SK-N-MC (cell line): Measurements from ENCODE around the gene TUNAR.

Source experiments
- DNase-seq: peaks from one replicate; pipeline ENCODE4 v3.0.0-alpha.2; 2011; ENCODE audit warnings: low read depth, low spot score
- H3K27ac ChIP-seq: fragments of 200-600 bp; sonication (generic); 2 replicates; pipeline ENCODE4 v1.5.1; 2016; ENCODE audit warnings: mixed run types
- H3K36me3 ChIP-seq: fragments of 200-600 bp; sonication (generic); 2 replicates; pipeline ENCODE4 v1.6.1; 2017; ENCODE audit warnings: antibody characterized with exemption, low read length, mixed read lengths; ENCODE audit not compliant: insufficient read depth
- H3K4me3 ChIP-seq: fragments of 200-600 bp; sonication (generic); 2 replicates; pipeline ENCODE4 v1.5.1; 2016
- H3K9ac ChIP-seq: fragments of 200-600 bp; sonication (generic); 2 replicates; pipeline ENCODE4 v1.8.0; 2017; ENCODE audit warnings: mixed run types, mixed read lengths; ENCODE audit not compliant: insufficient read length
- H3K9me3 ChIP-seq: fragments of 200-600 bp; sonication (generic); 2 replicates; pipeline ENCODE4 v1.6.1; 2017; ENCODE audit warnings: low read depth, mild to moderate bottlenecking, antibody characterized with exemption, low read length, moderate library complexity, mixed read lengths
- EZH2 ChIP-seq: fragments of 200-600 bp; sonication (generic); IDR thresholded peaks from one replicate; pipeline ENCODE4 v1.6.1; 2017; ENCODE audit warnings: antibody characterized with exemption
- FOXP2 ChIP-seq: optimal IDR thresholded peaks from 2 replicates; pipeline ENCODE3; 2011; ENCODE audit warnings: mild to moderate bottlenecking, moderate library complexity; ENCODE audit not compliant: insufficient read depth; ENCODE audit errors: extremely low read length, control extremely low read depth
- POLR2AphosphoS5 ChIP-seq: IDR thresholded peaks from 2 replicates; pipeline ENCODE4 v1.6.1; 2012; ENCODE audit warnings: mild to moderate bottlenecking, low read depth, low read length, borderline replicate concordance

The TUNAR gene

GRCh38 chr14:95896498-95897135 is 20.0 kb downstream of the TUNAR start:
- no peak overlapping the region for H3K9ac ChIP-seq
- no peak overlapping the region for H3K4me3 ChIP-seq
- H3K36me3 ChIP-seq: no peaks in the 10 kb centered on the region
- TF ChIP-seq FOXP2 (no peak), EZH2 (peak; percentile 49)
- H3K27ac ChIP-seq: no peak overlapping the region
- no peak for DNase-seq
- H3K9me3 ChIP-seq: no peaks in the 10 kb centered on the region

- no peak overlapping the region for H3K4me3 ChIP-seq
- no peak for TF ChIP-seq FOXP2
These were observed 20.6 kb downstream of the TUNAR start for GRCh38 chr14:95897280-95897679.

GRCh38 chr14:95901054-95901453 is 24.4 kb downstream of the TUNAR start:
- no peak overlapping the region for H3K27ac ChIP-seq
- H3K9ac ChIP-seq: no peak overlapping the region
- H3K36me3 ChIP-seq: no peaks in the 10 kb centered on the region
- no peaks in the 10 kb centered on the region for H3K9me3 ChIP-seq
- no peak for DNase-seq
- no peak overlapping the region for H3K4me3 ChIP-seq
- TF ChIP-seq FOXP2 (no peak), POLR2AphosphoS5 (no peak), EZH2 (no peak)

More at GRCh38 chr14:95897280-95897679, 20.6 kb downstream of the TUNAR start:
- DNase-seq: no peak
- no peaks in the 10 kb centered on the region for H3K9me3 ChIP-seq
- H3K9ac ChIP-seq: no peak overlapping the region
- no peaks in the 10 kb centered on the region for H3K36me3 ChIP-seq
- H3K27ac ChIP-seq: no peak overlapping the region

GRCh38 chr14:95902273-95902826 is 25.7 kb downstream of the TUNAR start:
- H3K9ac ChIP-seq: no peak overlapping the region
- H3K36me3 ChIP-seq: no peaks in the 10 kb centered on the region
- H3K4me3 ChIP-seq: no peak overlapping the region
- TF ChIP-seq POLR2AphosphoS5: no peak
- no peak for TF ChIP-seq EZH2
- no peak for TF ChIP-seq FOXP2
- DNase-seq: no peak
- no peak overlapping the region for H3K27ac ChIP-seq
- no peaks in the 10 kb centered on the region for H3K9me3 ChIP-seq

GRCh38 chr14:95903165-95903564 is 26.5 kb downstream of the TUNAR start:
- DNase-seq: no peak
- Histone ChIP-seq H3K9me3 (no peaks in the 10 kb centered on the region), H3K9ac (no peak overlapping the region), H3K36me3 (no peaks in the 10 kb centered on the region), H3K27ac (no peak overlapping the region), H3K4me3 (no peak overlapping the region)
- TF ChIP-seq EZH2: no peak
- TF ChIP-seq POLR2AphosphoS5: no peak

GRCh38 chr14:95903616-95904107 is 27.0 kb downstream of the TUNAR start:
- Histone ChIP-seq H3K9me3 (no peaks in the 10 kb centered on the region), H3K9ac (no peak overlapping the region), H3K36me3 (no peaks in the 10 kb centered on the region), H3K4me3 (no peak overlapping the region), H3K27ac (no peak overlapping the region)
- DNase-seq: no peak
- TF ChIP-seq POLR2AphosphoS5 (no peak), EZH2 (no peak), FOXP2 (no peak)

- Histone ChIP-seq H3K4me3 (no peak overlapping the region), H3K27ac (no peak overlapping the region), H3K36me3 (no peaks in the 10 kb centered on the region), H3K9ac (no peak overlapping the region), H3K9me3 (no peaks in the 10 kb centered on the region)
- TF ChIP-seq FOXP2 (no peak), POLR2AphosphoS5 (no peak), EZH2 (no peak)
- no peak for DNase-seq
These were observed 30.0 kb downstream of the TUNAR start for GRCh38 chr14:95906591-95906990.

GRCh38 chr14:95910628-95911027 is 34.0 kb downstream of the TUNAR start:
- no peak overlapping the region for H3K27ac ChIP-seq
- TF ChIP-seq POLR2AphosphoS5 (no peak), FOXP2 (no peak), EZH2 (no peak)

GRCh38 chr14:95911456-95911855 is 34.8 kb downstream of the TUNAR start:
- H3K4me3 ChIP-seq: no peak overlapping the region
- H3K36me3 ChIP-seq: no peaks in the 10 kb centered on the region
- no peak for TF ChIP-seq FOXP2
- TF ChIP-seq POLR2AphosphoS5: no peak
- no peak for TF ChIP-seq EZH2
- no peak overlapping the region for H3K27ac ChIP-seq
- no peaks in the 10 kb centered on the region for H3K9me3 ChIP-seq
- DNase-seq: no peak
- no peak overlapping the region for H3K9ac ChIP-seq

More at GRCh38 chr14:95910628-95911027, 34.0 kb downstream of the TUNAR start:
- Histone ChIP-seq H3K9ac (no peak overlapping the region), H3K4me3 (no peak overlapping the region), H3K9me3 (no peaks in the 10 kb centered on the region), H3K36me3 (no peaks in the 10 kb centered on the region)
- no peak for DNase-seq
